Tibial nerve (tissue), 4 donors: ENCODE data around the gene FAM131A. TPM values are rescaled to one million over a fixed set of nuclear protein-coding genes. Genes with fewer than 3 reads are reported as not detected.
A peak's percentile ranks its signal among the peaks of the same experiment; 100 is the strongest.

Experiments used
- DNase-seq, 2 donors: peaks; one replicate each; pipeline ENCODE4 v3.0.0-alpha.2; 2019; ENCODE audit warnings: low spot score in 2 of 2
- H3K27ac ChIP-seq, 4 donors: fragments of 200-600 bp; sonication (generic) in 3 of 4; one replicate each; pipeline ENCODE4 v1.5.1; 2017 to 2019; ENCODE audit warnings: mild to moderate bottlenecking in 1 of 4
- H3K27me3 ChIP-seq, 2 donors: fragments of 200-600 bp; sonication (generic) in 1 of 2; one replicate each; pipeline versions ENCODE4 v1.5.1 to v1.6.0; 2017 to 2019
- H3K36me3 ChIP-seq, 3 donors: fragments of 200-600 bp; sonication (generic); one replicate each; pipeline ENCODE4 v1.5.1; 2018 to 2019
- H3K4me1 ChIP-seq, 4 donors: fragments of 200-600 bp; sonication (generic) in 3 of 4; one replicate each; pipeline ENCODE4 v1.5.1; 2017 to 2019
- H3K4me3 ChIP-seq, 4 donors: fragments of 200-600 bp; sonication (generic) in 3 of 4; one replicate each; pipeline ENCODE4 v1.5.1; 2017 to 2019; ENCODE audit warnings: mild to moderate bottlenecking in 1 of 4, moderate library complexity in 1 of 4
- H3K9me3 ChIP-seq, 4 donors: fragments of 200-600 bp; sonication (generic) in 3 of 4; one replicate each; pipeline ENCODE4 v1.5.1; 2017 to 2019
- CTCF ChIP-seq, 5 experiments: fragments of 200-600 bp in 3 of 5; fragments of 450-650 bp in 2 of 5; sonication (generic) in 3 of 5; IDR thresholded peaks; one replicate each; pipeline ENCODE4 v1.5.1; 2016 to 2019; ENCODE audit warnings: antibody characterized with exemption in 5 of 5, mild to moderate bottlenecking in 3 of 5, moderate library complexity in 2 of 5
- EP300 ChIP-seq, 2 donors: sonication (generic); formaldehyde crosslinking; IDR thresholded peaks; one replicate each; pipeline ENCODE4 v1.6.1; 2017; ENCODE audit warnings: antibody characterized with exemption in 2 of 2, mild to moderate bottlenecking in 1 of 2
- POLR2A ChIP-seq, 2 donors: fragments of 450-650 bp; IDR thresholded peaks; one replicate each; pipeline ENCODE4 v1.6.1; 2017; ENCODE audit warnings: antibody characterized with exemption in 2 of 2, mild to moderate bottlenecking in 2 of 2, moderate library complexity in 2 of 2
- WGBS, 2 donors: methylation state at CpG; one replicate each; pipeline ENCODE4 v1.1.5; 2018; 5-methylcytosine and 5-hydroxymethylcytosine counted together
- total RNA-seq, 4 donors: library from RNA; depleted of rRNA; stranded (reverse); fragments of >200 nt; gene quantifications; one replicate each; pipeline ENCODE4 v1.1.0, GENCODE V29; 2016

The FAM131A gene
- total RNA-seq, 4 donors from 2014 or later: 35.0 to 45.3 (median 39.6) TPM

DNA sequence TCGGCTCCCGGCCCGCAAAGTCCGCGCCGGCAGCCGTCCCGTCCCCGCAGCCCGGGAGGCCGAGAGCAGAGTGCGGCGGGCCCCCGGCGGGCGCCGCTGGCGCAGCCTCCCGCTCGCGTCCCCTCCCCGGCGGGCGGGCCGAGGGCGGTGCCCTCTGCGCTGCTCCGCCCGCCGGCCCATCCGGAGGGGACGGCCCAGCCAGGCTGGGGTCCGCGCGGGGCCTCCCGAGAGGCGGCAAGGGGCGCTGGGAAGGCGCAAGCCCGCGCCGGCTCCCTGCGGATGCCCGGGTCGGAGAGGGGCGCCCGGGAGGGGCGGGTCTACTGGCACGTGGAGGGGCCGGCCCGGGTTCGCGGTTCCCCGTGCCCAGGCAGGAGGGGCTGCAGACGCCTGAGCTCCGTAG is 24.1 kb downstream of the FAM131A start, which contains the start of the genes CLCN2 and POLR2H:
TSS of gene CLCN2 (minus strand) at position 74 of the 400 bp plus-strand sequence. CDS start 126 bp downstream, outside the sequence.
TSS of gene POLR2H (plus strand) at position 179 of the 400 bp plus-strand sequence. CDS start 1,783 bp downstream, outside the sequence.
- WGBS, 2 donors: 0% methylated on average over 8 to 12 of the region's 56 CpGs
- peak within 1 kb of the TSS; percentile 65 to 98 (median 93) for H3K4me3 ChIP-seq
- DNase-seq: no peak

GRCh38 chr3:184361932-184362667 is 24.7 kb downstream of the FAM131A start:
- TF ChIP-seq CTCF (IDR thresholded peaks at IDR 0.05) (no peak), EP300 (IDR thresholded peaks at IDR 0.05) (no peak), POLR2A (IDR thresholded peaks at IDR 0.05) (peak in 1 of 2 donors; percentile 26)
- peaks cover 0 to 42% (median 3%) of the 10 kb centered on the region in 3 donors for H3K36me3 ChIP-seq
- H3K9me3 ChIP-seq: no peaks in the 10 kb centered on the region
- DNase-seq: peak in 1 of 2 donors; percentile 64
- peaks cover 0 to 57% (median 27%) of the 10 kb centered on the region in 4 donors for H3K4me1 ChIP-seq
- H3K4me3 ChIP-seq: peak overlapping the region; percentile 65 to 98 (median 93)
- H3K27ac ChIP-seq: peak overlapping the region; percentile 92 to 100 (median 98)
- no peaks in the 10 kb centered on the region for H3K27me3 ChIP-seq
- WGBS, 2 donors: 1 to 2% methylated on average over 29 to 38 of the region's 38 CpGs

More for the DNA sequence above, 24.1 kb downstream of the FAM131A start, which contains the start of the genes CLCN2 and POLR2H:
- Histone ChIP-seq H3K4me1 (peaks cover 0 to 57% (median 27%) of the 10 kb centered on the region in 4 donors), H3K36me3 (peaks cover 0 to 42% (median under 1%) of the 10 kb centered on the region in 3 donors), H3K9me3 (no peaks in the 10 kb centered on the region), H3K27me3 (no peaks in the 10 kb centered on the region), H3K27ac (peak within 1 kb of the TSS; percentile 92 to 100 (median 98))
- TF ChIP-seq POLR2A (IDR thresholded peaks at IDR 0.05): peak; percentile 90 to 93
- TF ChIP-seq EP300 (IDR thresholded peaks at IDR 0.05): peak in 1 of 2 donors; percentile 72
- TF ChIP-seq CTCF (IDR thresholded peaks at IDR 0.05): peak in 2 of 5 experiments; percentile 24 to 41

GRCh38 chr3:184362668-184363546 is 25.5 kb downstream of the FAM131A start:
- no peaks in the 10 kb centered on the region for H3K27me3 ChIP-seq
- peaks cover 0 to 42% (median 3%) of the 10 kb centered on the region in 3 donors for H3K36me3 ChIP-seq
- no peaks in the 10 kb centered on the region for H3K9me3 ChIP-seq
- TF ChIP-seq POLR2A (IDR thresholded peaks at IDR 0.05) (peak; percentile 46 to 76), EP300 (IDR thresholded peaks at IDR 0.05) (peak; percentile 64 to 95), CTCF (IDR thresholded peaks at IDR 0.05) (peak; percentile 46 to 72 (median 53))
- H3K27ac ChIP-seq: peak overlapping the region; percentile 92 to 100 (median 98)
- H3K4me1 ChIP-seq: peaks cover 0 to 49% (median 27%) of the 10 kb centered on the region in 4 donors
- WGBS, 2 donors: 1% methylated on average over 26 to 54 of the region's 68 CpGs
- H3K4me3 ChIP-seq: peak overlapping the region; percentile 65 to 98 (median 93)
- peak; percentile 87 to 91 for DNase-seq

DNA sequence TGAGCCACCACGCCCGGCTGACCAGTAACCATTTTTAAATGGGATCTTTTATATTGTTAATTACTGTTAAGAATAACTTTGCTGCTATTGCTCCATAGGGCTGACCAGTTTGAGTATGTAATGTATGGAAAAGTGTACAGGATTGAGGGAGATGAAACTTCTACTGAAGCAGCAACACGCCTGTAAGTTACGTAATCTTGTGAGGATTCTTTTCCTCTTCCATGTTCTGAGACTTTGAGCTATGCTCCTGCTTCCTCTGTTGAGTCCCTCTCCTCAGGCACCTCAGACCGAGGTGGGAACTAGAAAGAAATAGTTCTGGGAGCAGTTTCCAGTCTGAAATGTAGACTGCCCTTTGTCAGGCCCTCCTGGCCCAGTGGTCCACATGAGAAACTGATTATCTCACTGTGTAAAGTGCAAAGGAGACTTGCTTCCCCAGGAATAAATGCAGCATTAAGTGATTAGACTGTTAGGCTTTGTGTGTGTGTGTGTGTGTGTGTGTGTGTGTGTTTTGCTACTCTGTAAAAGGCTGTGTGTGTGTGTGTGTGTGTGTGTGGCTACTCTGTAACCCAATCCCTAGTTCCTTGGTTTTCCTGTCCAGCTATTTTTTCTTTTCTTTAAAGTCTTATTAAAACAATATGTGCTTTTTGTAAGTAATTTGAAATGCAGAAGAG is 29.4 kb downstream of the FAM131A start:
- H3K36me3 ChIP-seq: peaks cover 0 to 62% (median 3%) of the 10 kb centered on the region in 3 donors
- no peak overlapping the region for H3K4me3 ChIP-seq
- 79 to 80% methylated on average over 5 of the region's 5 CpGs for WGBS, 2 donors
- TF ChIP-seq EP300 (IDR thresholded peaks at IDR 0.05): no peak
- no peak for TF ChIP-seq POLR2A (IDR thresholded peaks at IDR 0.05)
- TF ChIP-seq CTCF (IDR thresholded peaks at IDR 0.05): no peak
- no peaks in the 10 kb centered on the region for H3K9me3 ChIP-seq
- no peak overlapping the region for H3K27ac ChIP-seq
- peaks cover 0 to 38% (median 15%) of the 10 kb centered on the region in 4 donors for H3K4me1 ChIP-seq
- no peak for DNase-seq
- H3K27me3 ChIP-seq: no peaks in the 10 kb centered on the region
